NCI-H1105 treated with DMSO at 0.1 percent for 48 hours (cell line): Measurements from ENCODE around the gene RGMA.
A peak's percentile ranks its signal among the peaks of the same experiment; 100 is the strongest.
"Not testable (repeated sequence)": the region's sequence is repeated elsewhere in the genome, so short reads cannot be mapped to it uniquely, and the experiment has no call there.

ENCODE experiments used
- DNase-seq: peaks from one replicate; lab custom pipeline; 2025; lab: John Stamatoyannopoulos, UW

The RGMA gene

GRCh38 chr15:93034512-93034911, 54.5 kb downstream of the RGMA start:
- no peak for DNase-seq

DNA sequence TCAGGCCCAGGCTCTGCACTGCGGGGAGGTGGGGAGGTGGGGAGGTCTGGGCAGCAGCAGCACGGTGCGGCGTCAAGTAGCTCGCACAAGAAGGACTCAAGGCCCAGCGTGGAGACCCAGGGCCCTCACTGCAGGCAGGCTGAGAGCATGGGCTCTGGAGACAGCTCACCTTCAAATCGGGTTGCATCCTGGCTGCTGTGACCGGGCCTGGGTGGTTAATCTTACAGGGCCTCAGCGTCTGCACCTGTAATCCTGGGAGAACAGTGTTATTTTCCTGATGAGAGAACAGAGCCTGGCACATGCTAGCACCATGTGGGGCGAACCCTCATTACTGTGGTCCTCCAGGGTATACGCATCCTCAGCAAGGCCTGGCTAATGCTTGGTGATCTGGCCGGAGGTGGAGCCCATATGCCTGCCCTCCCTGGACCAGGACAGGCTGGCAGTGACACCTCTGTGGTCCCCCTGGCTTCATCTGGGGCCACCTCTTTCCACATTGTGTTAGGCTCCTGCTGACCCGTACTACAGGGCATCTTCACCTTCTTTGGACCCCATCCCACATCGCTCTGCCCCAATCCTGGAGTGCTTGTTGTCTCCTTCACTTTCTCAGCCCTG, 55.5 kb downstream of the RGMA start:
- DNase-seq = no peak

DNA sequence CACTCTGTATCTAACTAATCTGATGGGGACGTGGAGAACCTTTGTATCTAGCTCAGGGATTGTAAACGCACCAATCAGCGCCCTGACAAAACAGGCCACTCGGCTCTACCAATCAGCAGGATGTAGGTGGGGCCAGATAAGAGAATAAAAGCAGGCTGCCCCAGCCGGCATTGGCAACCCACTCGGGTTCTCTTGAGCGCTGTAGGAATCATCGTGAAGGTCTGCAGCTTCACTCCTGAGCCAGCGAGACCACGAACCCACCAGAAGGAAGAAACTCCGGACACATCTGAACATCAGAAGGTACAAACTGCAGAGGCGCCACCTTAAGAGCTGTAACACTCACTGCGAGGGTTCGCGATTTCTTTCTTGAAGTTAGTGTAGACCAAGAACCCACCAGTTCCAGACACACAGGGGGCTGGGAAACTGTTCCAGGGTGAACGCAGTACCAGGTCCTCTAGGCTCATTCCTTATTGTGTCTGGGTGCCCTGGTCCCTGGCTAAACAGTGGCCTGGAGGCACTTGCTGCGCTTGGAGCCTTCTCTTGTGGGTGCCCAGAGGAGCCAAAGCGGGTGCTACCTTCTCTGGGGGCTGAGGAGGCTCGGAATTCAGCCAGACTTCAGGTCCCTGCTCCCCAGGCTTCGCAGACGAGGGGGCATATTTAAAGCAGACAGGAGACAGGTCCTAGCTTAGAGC, 56.4 kb downstream of the RGMA start:
- not testable (repeated sequence) for DNase-seq

GRCh38 chr15:93031557-93032384, 57.2 kb downstream of the RGMA start:
- not testable (repeated sequence) for DNase-seq

GRCh38 chr15:93031103-93031464, 57.9 kb downstream of the RGMA start:
- DNase-seq = no peak

DNA sequence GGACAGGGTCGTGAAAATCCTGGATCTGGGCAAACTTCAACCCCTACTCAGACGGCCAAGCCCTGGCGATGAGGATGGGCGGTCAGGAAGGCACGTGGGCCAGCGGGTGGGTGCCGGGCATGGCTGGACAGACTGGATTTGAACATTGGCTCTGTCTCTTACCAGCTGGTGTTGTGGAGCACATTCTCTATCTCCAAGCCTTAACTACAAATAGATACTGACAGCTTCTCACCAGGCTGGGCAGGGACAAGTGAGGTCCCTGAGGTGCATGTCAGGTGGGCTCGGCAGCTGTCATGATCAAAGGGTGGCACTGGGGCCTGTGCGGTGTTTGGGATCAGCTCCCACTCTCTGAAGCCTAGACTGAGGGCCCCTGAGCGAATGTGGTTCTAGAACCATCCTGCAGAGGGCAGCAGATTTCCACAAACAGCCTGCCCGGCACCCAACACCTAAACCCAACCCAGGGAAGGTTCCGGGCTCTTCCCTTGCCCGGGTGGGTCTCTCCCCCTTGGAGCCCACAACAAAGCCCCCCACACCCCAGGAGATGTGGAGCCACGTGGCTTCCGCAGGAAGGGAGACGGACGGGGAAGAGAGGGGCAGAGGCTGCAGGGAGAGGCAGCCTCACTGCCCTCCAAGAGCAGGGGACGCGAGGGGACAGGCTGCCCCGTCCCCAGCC, 58.4 kb downstream of the RGMA start:
- peak; percentile 16 for DNase-seq

GRCh38 chr15:93029836-93030429, 59.1 kb downstream of the RGMA start:
- DNase-seq = no peak

DNA sequence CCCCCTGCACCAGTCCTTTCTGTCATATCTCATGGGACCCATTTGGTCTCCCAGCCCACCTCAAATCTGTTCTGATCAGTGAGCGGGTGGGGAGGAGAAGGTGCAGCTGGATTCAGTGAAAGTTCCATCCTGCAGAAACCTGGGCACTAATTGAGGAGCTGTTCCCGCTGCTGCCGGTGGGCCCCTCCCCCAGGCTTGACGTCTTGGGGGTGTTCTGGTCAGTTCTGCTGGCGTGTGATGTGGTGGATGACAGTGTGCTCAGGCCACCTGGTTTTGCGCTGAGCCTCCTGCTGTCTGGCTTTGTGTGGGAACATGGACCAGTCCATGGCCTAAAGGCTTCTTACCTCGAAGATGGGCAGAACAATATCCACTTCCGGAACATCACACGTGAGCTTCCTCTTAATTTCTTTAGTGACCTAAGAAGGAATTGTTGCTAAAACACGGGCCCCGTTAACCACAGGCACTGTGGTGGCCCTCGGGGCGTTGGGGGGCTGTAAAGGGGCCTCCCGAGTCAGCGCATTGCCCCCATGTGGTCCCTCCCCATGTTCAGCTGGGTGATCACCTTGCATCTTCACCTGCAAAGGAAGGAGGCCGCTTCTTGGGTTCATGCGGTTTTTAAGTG, 59.7 kb downstream of the RGMA start:
- no peak for DNase-seq

GRCh38 chr15:93028632-93029213, 60.3 kb downstream of the RGMA start:
- DNase-seq = no peak

DNA sequence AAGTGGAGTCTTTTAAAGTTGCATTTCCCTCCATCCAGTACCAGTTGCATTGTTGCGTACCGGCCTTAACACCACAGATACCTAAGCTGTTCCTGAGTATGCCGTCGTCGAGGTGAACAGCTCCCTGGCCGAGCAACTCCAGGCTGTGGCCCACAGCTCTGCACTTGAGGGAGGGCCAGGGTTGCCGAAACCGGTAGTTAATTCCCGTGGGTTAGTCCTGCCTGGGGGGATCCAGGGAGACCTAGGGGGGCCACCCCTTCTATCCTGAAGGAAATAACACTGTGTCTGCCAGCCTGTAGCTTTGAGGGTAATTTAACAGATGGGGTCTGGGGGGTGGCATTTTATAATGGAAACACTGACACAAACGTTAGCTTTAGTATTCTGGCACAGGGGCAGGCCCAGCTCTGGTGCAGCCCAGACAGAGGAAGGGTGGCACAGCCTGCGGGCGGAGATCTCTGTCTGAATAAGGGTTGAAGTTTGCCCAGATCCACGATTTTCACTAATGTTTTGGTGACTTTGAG, 60.8 kb downstream of the RGMA start:
- DNase-seq = no peak

- DNase-seq = no peak
Observed at GRCh38 chr15:93027413-93027812, 61.6 kb downstream of the RGMA start.

DNA sequence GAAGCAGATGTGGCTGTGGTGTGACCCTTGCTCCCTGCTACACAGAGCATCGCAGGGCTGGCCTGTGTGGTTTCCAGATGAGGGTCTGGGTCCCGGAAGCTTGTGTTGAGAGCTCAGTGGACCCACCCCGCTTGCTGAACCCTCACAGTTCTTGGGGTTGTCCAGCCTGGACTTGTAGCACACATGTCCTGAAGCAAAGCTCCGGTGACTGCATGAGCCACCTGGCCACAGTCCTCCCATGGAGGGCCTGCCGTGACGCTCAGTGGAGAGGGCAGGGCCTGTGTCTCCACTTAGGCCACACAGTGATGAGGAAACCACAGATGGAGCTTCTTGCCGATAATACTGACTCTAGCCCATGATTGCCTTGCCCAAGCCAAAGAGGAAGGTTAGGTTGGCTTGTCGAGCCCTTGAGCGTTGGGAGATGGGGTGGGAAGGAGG, 62.6 kb downstream of the RGMA start:
- DNase-seq = no peak

- no peak for DNase-seq
Observed at GRCh38 chr15:93025625-93025982, 63.4 kb downstream of the RGMA start.

- DNase-seq = no peak
Observed at GRCh38 chr15:93024716-93025624, 64.0 kb downstream of the RGMA start.

DNA sequence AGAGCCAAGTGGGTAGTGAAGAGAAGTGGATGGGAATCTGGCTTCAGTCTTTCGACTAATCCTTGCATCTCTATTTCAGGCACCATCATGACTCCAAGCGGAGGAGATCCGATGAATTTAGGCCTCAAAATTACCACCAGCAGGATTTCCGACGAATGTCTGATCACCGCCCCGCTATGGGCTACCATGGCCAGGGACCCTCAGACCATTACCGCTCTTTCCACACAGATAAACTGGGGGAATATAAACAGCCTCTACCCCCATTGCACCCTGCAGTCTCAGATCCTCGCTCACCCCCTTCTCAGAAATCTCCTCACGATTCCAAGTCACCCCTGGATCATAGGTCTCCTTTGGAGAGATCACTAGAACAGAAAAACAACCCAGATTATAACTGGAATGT, 64.7 kb downstream of the RGMA start:
- DNase-seq = no peak

DNA sequence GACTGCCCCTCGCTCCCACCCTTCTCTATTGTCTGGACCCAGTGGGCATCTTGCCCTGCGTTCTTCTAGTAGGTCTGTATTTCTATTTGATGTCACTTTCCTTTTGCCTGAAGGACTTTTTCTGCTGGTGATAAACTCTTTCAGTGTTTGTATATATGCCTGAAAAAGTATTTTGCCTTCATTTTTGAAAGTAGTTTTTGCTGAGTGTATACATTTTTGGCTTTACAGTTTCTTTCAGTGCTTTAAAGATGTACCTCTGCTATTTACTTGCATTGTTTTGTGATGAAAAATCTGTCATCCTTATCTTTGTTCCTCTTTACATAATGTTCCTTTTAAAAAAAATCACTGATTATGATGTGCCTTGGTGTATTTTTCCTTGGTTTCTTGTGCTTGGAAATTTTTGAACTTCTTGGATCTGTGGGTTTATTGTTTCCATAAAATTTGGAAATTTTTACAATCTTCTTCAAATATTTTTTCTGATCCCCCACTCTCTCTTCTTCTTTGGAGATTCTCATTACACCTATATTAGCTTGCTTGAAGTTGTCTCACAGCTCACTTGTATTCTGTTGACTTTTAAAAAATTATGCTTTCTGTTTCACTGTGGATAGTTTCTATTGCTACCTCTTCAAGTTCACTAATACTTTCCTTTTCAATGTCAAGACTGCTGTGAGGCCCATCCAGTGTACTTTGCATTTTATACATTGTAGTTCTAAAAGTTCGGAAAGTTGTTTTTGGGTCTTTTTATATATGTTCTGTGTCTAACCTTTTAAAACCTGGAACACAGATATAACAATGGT, 67.8 kb downstream of the RGMA start:
- DNase-seq = no peak

GRCh38 chr15:93019971-93020370, 69.0 kb downstream of the RGMA start:
- no peak for DNase-seq

DNA sequence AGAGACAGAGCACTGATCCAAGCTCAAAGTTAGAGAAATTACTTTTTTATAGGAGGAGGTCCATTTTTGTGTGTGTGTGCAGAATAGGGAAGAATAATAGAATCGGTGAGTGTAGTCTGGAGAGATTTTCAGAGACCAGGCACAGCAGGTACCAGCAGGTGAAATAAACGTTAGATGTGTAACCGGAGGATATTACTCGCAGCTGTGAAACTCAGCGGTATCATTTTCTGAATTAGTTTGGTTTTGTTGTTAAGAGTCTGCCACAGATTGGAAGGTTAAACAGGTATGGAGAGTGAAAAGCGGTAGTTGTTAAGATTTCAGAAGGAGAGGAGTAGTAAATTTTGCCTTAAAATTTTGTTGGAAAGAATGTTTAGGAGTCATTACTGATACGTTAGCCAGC, 69.9 kb downstream of the RGMA start:
- DNase-seq = no peak

GRCh38 chr15:93018574-93018973, 70.4 kb downstream of the RGMA start:
- no peak for DNase-seq
